ENCODE measurements around the gene TENM4.

DNA sequence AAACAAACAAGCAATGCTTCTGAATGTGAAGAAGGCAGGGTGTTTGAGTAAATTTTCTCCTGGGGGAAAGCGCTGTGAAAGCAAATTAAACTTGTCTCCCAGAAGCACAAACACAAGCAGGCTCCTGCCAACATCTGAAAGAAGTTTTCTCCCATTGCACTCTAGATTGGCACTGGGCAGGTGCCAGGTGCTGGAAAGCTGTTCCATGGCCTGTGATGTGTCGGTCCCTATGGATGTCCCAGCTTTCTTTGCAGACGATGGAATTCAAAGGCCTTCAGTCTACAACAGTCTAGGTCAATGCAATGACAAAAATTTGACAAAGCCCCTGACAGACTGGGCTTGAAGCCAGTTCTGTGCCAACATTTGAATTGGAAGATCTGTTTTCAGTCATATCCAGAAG lies 620.1 kb downstream of the TENM4 start:
- no peak for TF ChIP-seq TAF1 (IDR thresholded peaks at IDR 0.05; ENCODE audit: borderline replicate concordance, insufficient read depth, low read length)
- TF ChIP-seq SIN3A (IDR thresholded peaks at IDR 0.05; ENCODE audit: borderline replicate concordance, insufficient read depth, low read length): no peak
